Peyer's patch (tissue), 4 donors: ENCODE results near the gene RFX3.

ENCODE experiments used
- CTCF ChIP-seq, 6 experiments: fragments of 450-650 bp in 4 of 6; fragments of 200-600 bp in 2 of 6; sonication (generic) in 1 of 6; IDR thresholded peaks; one replicate each; pipeline ENCODE4 v1.5.1; 2017 to 2019; ENCODE audit warnings: antibody characterized with exemption in 6 of 6, mild to moderate bottlenecking in 3 of 6, moderate library complexity in 1 of 6
- POLR2A ChIP-seq, 2 donors: fragments of 450-650 bp; IDR thresholded peaks; one replicate each; pipeline ENCODE4 v1.5.1; 2017; ENCODE audit warnings: antibody characterized with exemption in 2 of 2, mild to moderate bottlenecking in 2 of 2, moderate library complexity in 2 of 2

DNA sequence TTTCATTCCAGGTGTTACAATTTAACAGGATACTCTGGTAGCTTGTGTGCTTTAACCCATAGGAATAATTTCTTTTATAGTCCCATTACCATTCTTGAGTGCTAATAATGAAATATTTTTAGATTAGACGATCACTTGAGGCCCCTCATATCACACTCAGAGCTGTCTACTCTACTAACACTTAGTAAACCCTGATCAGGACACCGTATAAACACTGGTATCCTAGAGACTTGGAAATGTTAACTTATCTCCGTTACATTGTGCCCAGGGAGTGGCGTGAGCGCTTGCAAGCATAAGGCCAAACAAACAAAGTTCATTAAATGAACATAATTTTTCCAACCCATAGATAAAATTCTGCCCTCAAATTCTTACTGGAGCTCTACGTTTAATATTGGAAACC is 42.2 kb upstream of the RFX3 start:
- TF ChIP-seq POLR2A (IDR thresholded peaks at IDR 0.05), result no peak
- no peak for TF ChIP-seq CTCF (IDR thresholded peaks at IDR 0.05)
